LNCaP clone FGC (cell line): Measurements from ENCODE around the gene ARV1.
"Not testable (repeated sequence)": the region's sequence is repeated elsewhere in the genome, so short reads cannot be mapped to it uniquely, and the experiment has no call there.

Experiments used
- DNase-seq: peaks from one replicate; pipeline ENCODE4 v3.0.0-alpha.2; 2011; ENCODE audit warnings: low read depth
- H3K4me3 ChIP-seq: 2 replicates; pipeline ENCODE4 v1.5.1; 2011; ENCODE audit warnings: mild to moderate bottlenecking, low read depth, low read length, control low read depth
- TF ChIP-seq, protein P1 (sequence below): IDR thresholded peaks from 2 replicates; pipeline ENCODE4 v1.5.1; 2012; ENCODE audit warnings: mild to moderate bottlenecking; ENCODE audit not compliant: control insufficient read depth, insufficient read depth; ENCODE audit errors: extremely low read depth

The ARV1 gene

DNA sequence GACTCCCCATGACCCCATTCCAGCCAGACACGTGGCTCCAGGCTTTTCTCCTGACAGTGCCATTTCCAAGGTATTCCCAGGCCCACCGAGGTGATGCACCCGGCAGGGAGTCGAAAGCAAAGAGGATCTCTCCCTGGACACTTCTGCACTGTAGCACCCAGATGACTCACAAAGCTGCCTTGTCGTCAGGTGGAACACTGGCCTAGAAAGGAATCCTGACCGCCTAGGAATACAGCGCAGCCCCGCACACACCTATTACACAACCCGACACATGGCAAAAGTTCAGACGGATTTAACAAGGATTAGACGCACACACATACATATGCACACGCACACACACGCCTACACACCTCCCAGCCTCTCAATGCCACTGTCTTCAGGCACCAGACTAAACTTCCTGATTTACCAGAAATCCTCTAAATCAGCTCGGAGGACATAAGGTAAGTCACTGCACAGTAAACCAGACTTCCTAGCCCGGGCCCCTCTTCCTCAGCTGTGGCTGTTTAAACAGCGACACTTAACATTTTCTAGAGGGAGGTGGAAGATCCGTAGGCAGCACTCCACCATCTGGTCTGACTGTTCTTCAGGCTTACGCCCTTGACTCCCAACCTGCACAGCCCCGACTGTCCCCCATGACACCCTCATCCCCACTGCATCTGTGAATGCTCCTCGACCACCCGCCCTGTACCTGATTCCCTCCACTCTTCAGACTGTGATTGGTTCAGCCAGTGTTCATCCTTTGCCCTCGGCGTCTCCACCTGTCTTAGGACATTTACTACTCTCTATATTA lies 48.4 kb downstream of the ARV1 start:
- no peak for DNase-seq
- TF ChIP-seq, protein P1, sequence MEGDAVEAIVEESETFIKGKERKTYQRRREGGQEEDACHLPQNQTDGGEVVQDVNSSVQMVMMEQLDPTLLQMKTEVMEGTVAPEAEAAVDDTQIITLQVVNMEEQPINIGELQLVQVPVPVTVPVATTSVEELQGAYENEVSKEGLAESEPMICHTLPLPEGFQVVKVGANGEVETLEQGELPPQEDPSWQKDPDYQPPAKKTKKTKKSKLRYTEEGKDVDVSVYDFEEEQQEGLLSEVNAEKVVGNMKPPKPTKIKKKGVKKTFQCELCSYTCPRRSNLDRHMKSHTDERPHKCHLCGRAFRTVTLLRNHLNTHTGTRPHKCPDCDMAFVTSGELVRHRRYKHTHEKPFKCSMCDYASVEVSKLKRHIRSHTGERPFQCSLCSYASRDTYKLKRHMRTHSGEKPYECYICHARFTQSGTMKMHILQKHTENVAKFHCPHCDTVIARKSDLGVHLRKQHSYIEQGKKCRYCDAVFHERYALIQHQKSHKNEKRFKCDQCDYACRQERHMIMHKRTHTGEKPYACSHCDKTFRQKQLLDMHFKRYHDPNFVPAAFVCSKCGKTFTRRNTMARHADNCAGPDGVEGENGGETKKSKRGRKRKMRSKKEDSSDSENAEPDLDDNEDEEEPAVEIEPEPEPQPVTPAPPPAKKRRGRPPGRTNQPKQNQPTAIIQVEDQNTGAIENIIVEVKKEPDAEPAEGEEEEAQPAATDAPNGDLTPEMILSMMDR, result no peak
- no peak overlapping the region for H3K4me3 ChIP-seq

DNA sequence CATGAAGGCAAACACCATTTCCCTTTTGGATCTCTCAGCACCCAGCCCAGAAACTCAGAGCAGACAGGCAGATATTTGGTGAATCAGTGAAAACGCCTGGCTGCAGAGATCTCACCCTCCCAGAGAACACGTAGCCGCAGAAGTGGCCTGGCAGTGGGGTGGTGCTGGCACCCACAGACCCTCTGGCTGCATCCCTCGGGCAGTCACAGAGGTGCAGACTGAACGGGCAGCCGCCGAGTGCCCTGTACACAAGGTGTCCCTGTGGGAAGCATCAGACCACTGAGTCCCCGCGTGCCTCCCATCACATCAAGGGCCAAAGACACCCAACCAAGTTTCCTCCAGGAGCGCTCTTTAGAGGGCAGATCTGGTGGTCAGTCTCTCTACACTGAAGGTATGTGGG lies 49.1 kb downstream of the ARV1 start:
- H3K4me3 ChIP-seq, result no peak overlapping the region
- TF ChIP-seq, protein P1, result no peak
- no peak for DNase-seq

DNA sequence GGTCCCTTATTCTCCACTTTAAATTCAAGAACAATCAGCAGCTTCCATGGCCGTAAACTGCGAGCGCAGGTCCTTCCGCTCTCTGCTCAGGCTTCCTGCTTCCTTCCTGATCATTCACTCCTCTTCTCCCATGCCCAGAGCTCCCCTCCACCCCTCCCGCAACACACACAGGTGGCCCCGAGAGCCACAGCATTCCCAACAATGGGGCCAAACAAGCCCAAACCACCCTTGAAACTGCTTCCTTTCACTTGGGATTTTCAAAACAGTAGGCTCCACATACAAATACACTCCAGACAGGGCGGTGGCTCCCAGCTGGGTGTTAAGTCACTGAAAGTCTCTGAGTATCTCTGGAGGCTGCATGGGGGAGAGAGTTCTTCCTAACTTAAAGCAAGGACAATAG lies 49.8 kb downstream of the ARV1 start:
- TF ChIP-seq, protein P1, result no peak
- no peak for DNase-seq

DNA sequence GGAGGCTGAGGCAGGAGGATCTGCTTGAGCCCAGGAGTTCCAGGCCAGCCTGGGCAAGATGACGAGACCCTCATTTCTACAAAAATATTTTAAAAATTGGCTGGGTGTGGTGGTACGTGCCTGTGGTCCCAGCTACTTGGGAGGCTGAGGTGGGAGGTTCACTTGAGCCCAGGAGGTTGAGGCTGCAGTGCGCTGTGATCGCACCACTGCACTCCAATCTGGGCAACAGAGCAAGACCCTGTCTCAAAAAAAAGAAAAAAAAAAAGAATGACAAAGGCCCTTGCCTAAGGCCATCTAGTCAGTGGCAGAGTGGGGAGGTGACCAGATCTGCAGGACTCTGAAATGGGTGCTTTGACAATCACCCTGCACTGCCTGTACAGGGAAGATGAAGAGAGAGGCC lies 50.4 kb downstream of the ARV1 start:
- DNase-seq, H3K4me3 ChIP-seq: not testable (repeated sequence)

More for the DNA sequence above, 49.8 kb downstream of the ARV1 start:
- H3K4me3 ChIP-seq, result no peak overlapping the region

DNA sequence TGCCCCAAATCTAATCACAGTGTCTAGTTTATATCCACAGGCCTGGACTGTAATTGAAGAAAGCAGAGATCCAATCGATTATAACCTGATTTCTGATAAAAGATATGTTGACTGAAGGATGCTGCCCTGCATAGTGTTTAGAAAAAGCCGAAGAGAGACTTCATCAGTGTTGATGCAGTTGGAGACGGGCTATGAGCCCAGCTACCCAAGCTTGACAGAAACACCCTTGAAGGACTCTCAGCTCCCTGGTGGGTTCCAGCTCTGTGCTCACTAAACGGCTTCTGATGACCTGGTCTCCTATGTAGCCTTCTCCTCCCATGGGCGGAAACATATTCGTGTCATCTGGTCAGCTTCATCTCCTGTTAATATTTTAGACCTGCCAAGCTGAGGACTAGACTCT lies 50.9 kb downstream of the ARV1 start:
- no peak overlapping the region for H3K4me3 ChIP-seq
- no peak for DNase-seq
- TF ChIP-seq, protein P1, result no peak

DNA sequence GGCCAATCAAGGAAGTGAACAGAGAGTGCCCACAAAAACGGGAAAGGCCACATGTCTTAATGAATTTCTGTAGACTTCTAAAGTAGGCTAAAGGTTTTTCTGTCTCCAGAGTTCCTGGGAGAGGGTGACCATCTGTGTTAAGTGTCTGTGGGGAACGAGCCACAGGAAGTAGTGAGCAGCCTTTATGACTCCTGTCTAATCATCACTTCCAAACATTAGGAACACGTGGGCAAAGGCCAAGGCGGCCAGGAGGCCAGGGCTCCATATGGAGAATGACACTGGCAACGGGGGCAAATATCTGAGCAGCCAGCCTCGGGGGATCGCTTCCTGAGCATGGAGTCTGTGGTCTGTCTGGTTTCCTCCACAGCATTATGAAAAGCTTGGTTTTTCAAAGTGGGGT lies 54.1 kb downstream of the ARV1 start:
- TF ChIP-seq, protein P1, result no peak
- DNase-seq, result no peak

DNA sequence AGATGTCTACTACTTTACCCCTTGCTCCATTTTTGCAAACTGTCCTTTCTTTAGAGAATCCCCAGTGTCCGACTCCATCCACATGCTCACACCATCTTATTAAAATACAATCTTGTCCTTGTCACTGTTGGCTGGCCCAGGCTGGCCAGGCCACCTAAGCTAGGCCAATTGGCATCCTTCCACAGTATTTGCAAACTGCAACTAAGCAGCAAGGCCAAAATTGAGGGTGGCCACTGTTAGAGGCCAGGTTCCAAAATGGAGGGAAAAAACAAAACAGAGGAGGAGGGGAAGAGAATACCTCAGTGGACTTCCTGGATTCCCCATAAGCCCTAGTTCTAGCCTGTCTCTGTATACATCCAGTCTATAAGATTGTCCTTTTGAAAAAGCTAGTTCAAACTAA lies 56.9 kb downstream of the ARV1 start:
- no peak for DNase-seq
- H3K4me3 ChIP-seq, result no peak overlapping the region
- TF ChIP-seq, protein P1, result no peak

More for the DNA sequence above, 54.1 kb downstream of the ARV1 start:
- H3K4me3 ChIP-seq, result no peak overlapping the region
